ENCODE data around the gene GPHB5. TPM values are rescaled to one million over a fixed set of nuclear protein-coding genes. Genes with fewer than 3 reads are reported as not detected.

GPHB5 gene
- total and polyA plus RNA-seq, 7 donors, result not detected

- H3K27ac ChIP-seq, result no peak overlapping the region
- H3K9me3 ChIP-seq, result no peaks in the 10 kb centered on the region
- WGBS, 3 donors, result 36 to 45% (median 37%) methylated on average over 5 of the region's 5 CpGs
- intact Hi-C loops (cut with DNase I), result loop anchor here (2.0 to 10.0 kb wide), 3 partner anchors 99 to 1112 kb away; no protein-coding TSS in a partner anchor
- ATAC-seq (peak in 1 of 4 donors; percentile 69), DNase-seq (no peak)
- no peaks in the 10 kb centered on the region for H3K36me3 ChIP-seq (ENCODE audit: insufficient read depth in 1 of 2, low read depth in 1 of 2)
- TF ChIP-seq CTCF (IDR thresholded peaks at IDR 0.05), result peak; percentile 71
- H3K4me3 ChIP-seq, result no peak overlapping the region
- H3K27me3 ChIP-seq (ENCODE audit: insufficient read depth in 3 of 3, low read length in 2 of 3), result peaks cover 0 to under 1% (median 0%) of the 10 kb centered on the region in 3 donors
- no peaks in the 10 kb centered on the region for H3K4me1 ChIP-seq
These were observed 42.0 kb downstream of the GPHB5 start for GRCh38 chr14:63276492-63277342.

GRCh38 chr14:63276016-63276415, 42.7 kb downstream of the GPHB5 start:
- Histone ChIP-seq H3K4me3 (no peak overlapping the region), H3K36me3 (ENCODE audit: insufficient read depth in 1 of 2, low read depth in 1 of 2) (no peaks in the 10 kb centered on the region), H3K9me3 (no peaks in the 10 kb centered on the region), H3K27ac (no peak overlapping the region), H3K4me1 (no peaks in the 10 kb centered on the region), H3K27me3 (ENCODE audit: insufficient read depth in 3 of 3, low read length in 2 of 3) (peaks cover 0 to 2% (median 0%) of the 10 kb centered on the region in 3 donors)
- intact Hi-C loops (cut with DNase I), result loop anchor here (2.0 to 10.0 kb wide), 3 partner anchors 99 to 1111 kb away; no protein-coding TSS in a partner anchor
- DNase-seq (no peak), ATAC-seq (no peak)
- TF ChIP-seq CTCF (IDR thresholded peaks at IDR 0.05), result no peak
- WGBS, 3 donors, result 62 to 70% (median 69%) methylated on average over 4 of the region's 4 CpGs

GRCh38 chr14:63275611-63276010, 43.1 kb downstream of the GPHB5 start:
- no peak overlapping the region for H3K4me3 ChIP-seq
- H3K9me3 ChIP-seq, result no peaks in the 10 kb centered on the region
- DNase-seq (no peak), ATAC-seq (no peak)
- H3K36me3 ChIP-seq (ENCODE audit: insufficient read depth in 1 of 2, low read depth in 1 of 2), result no peaks in the 10 kb centered on the region
- no peak for TF ChIP-seq CTCF (IDR thresholded peaks at IDR 0.05)
- WGBS, 3 donors, result 42 to 55% (median 43%) methylated on average over 3 of the region's 3 CpGs
- H3K27me3 ChIP-seq (ENCODE audit: insufficient read depth in 3 of 3, low read length in 2 of 3), result peaks cover 0 to 2% (median 0%) of the 10 kb centered on the region in 3 donors
- H3K27ac ChIP-seq, result no peak overlapping the region
- no peaks in the 10 kb centered on the region for H3K4me1 ChIP-seq
- intact Hi-C loops (cut with DNase I), result loop anchor here (2.0 to 10.0 kb wide), 3 partner anchors 98 to 1111 kb away; no protein-coding TSS in a partner anchor

GRCh38 chr14:63273717-63274655, 44.7 kb downstream of the GPHB5 start:
- TF ChIP-seq CTCF (IDR thresholded peaks at IDR 0.05), result no peak
- H3K9me3 ChIP-seq, result no peaks in the 10 kb centered on the region
- WGBS, 3 donors, result 46 to 64% (median 48%) methylated on average over 8 of the region's 8 CpGs
- H3K27me3 ChIP-seq (ENCODE audit: insufficient read depth in 3 of 3, low read length in 2 of 3), result peaks cover 0 to 2% (median 0%) of the 10 kb centered on the region in 3 donors
- DNase-seq, result peak in 1 of 2 donors; percentile 58
- no peaks in the 10 kb centered on the region for H3K4me1 ChIP-seq
- intact Hi-C loops (cut with DNase I), result loop anchor here in 1 of 2 donors (10.0 kb wide), 1 partner anchor 1109 kb away; no protein-coding TSS in a partner anchor
- no peaks in the 10 kb centered on the region for H3K36me3 ChIP-seq (ENCODE audit: insufficient read depth in 1 of 2, low read depth in 1 of 2)
- H3K27ac ChIP-seq, result no peak overlapping the region
- no peak overlapping the region for H3K4me3 ChIP-seq
- ATAC-seq, result peak; percentile 39 to 70 (median 54)

All from psoas muscle (tissue), 8 donors.